HepG2 (cell line): Measurements from ENCODE around the gene EXOSC6. TPM values are rescaled to one million over a fixed set of nuclear protein-coding genes. Genes with fewer than 3 reads are reported as not detected.

Experiments
- ARNT ChIP-seq: fragments of 450-650 bp; IDR thresholded peaks from 2 replicates; pipeline ENCODE4 v1.6.1; 2017
- GPN1 ChIP-seq: sonication (generic); formaldehyde crosslinking; IDR thresholded peaks from 2 replicates; pipeline ENCODE4 v1.5.1; 2020; ENCODE audit warnings: missing genetic modification reagents, borderline replicate concordance
- HCFC1 ChIP-seq: fragments of 150-350 bp; IDR thresholded peaks from 2 replicates; pipeline ENCODE4 v1.6.1; 2014; ENCODE audit warnings: low read depth, low read length
- HNF1A ChIP-seq, 2 experiments: sonication (generic) in 1 of 2; formaldehyde crosslinking in 1 of 2; IDR thresholded peaks; 2 replicates each; pipeline versions ENCODE4 v1.4.0 to v1.6.1; 2016 to 2020; ENCODE audit warnings: borderline replicate concordance in 1 of 2, low read depth in 1 of 2, mild to moderate bottlenecking in 1 of 2, missing genetic modification reagents in 1 of 2
- HNRNPL ChIP-seq: fragments of 200-400 bp; formaldehyde crosslinking; IDR thresholded peaks from 2 replicates; pipeline ENCODE4 v1.6.1; 2017; ENCODE audit warnings: mild to moderate bottlenecking, low read depth, low read length
- HOXA3 ChIP-seq: sonication (generic); formaldehyde crosslinking; IDR thresholded peaks from 2 replicates; pipeline ENCODE4 v1.5.0; 2020; ENCODE audit warnings: missing genetic modification reagents
- POLR2AphosphoS5 ChIP-seq: IDR thresholded peaks from 2 replicates; pipeline ENCODE4 v1.6.1; 2012; ENCODE audit warnings: low read depth, low read length
- SKI ChIP-seq: fragments of 450-650 bp; IDR thresholded peaks from one replicate; pipeline ENCODE4 v1.6.1; 2018; ENCODE audit warnings: mild to moderate bottlenecking; ENCODE audit not compliant: partially characterized antibody
- SRF ChIP-seq: IDR thresholded peaks from 2 replicates; pipeline ENCODE4 v1.6.1; 2011; ENCODE audit warnings: mild to moderate bottlenecking, low read depth, low read length, moderate library complexity
- TOPORS ChIP-seq: sonication (generic); formaldehyde crosslinking; IDR thresholded peaks from 2 replicates; pipeline ENCODE4 v1.8.0; 2023; ENCODE audit warnings: mild to moderate bottlenecking, missing genetic modification reagents
- ZFP91 ChIP-seq: sonication (generic); formaldehyde crosslinking; IDR thresholded peaks from 2 replicates; pipeline ENCODE4 v1.9.0; 2022; ENCODE audit warnings: missing genetic modification reagents, mild to moderate bottlenecking, borderline replicate concordance
- ZMYM2 ChIP-seq: sonication (generic); formaldehyde crosslinking; IDR thresholded peaks from 2 replicates; pipeline ENCODE4 v1.8.0; 2022; ENCODE audit warnings: mild to moderate bottlenecking, missing genetic modification reagents
- ZNF101 ChIP-seq: sonication (generic); formaldehyde crosslinking; IDR thresholded peaks from 2 replicates; pipeline ENCODE4 v1.4.0; 2020; ENCODE audit warnings: mild to moderate bottlenecking, low read depth, missing genetic modification reagents, borderline replicate concordance
- ZNF225 ChIP-seq: sonication (generic); formaldehyde crosslinking; IDR thresholded peaks from 2 replicates; pipeline ENCODE4 v1.4.0; 2020; ENCODE audit warnings: mild to moderate bottlenecking, missing genetic modification reagents
- ZNF713 ChIP-seq: sonication (generic); formaldehyde crosslinking; IDR thresholded peaks from 2 replicates; pipeline ENCODE4 v1.4.0; 2020; ENCODE audit warnings: mild to moderate bottlenecking, missing genetic modification reagents
- ZNF878 ChIP-seq: sonication (generic); formaldehyde crosslinking; IDR thresholded peaks from 2 replicates; pipeline ENCODE4 v1.8.1; 2023; ENCODE audit warnings: mild to moderate bottlenecking, missing genetic modification reagents, moderate library complexity
- polyA plus RNA-seq, 8 experiments: library from polyadenylated mRNA; depleted of rRNA in 3 of 8; stranded (reverse) in 7 of 8; unstranded in 1 of 8; fragments of >200 nt; fragmentation: Illumina TruSeq in 4 of 8; extraction: Trizol in 4 of 8; gene quantifications; 2 replicates each; pipeline versions ENCODE4 v1.2.1 to v1.2.3, GENCODE V29; 2011 to 2016; ENCODE audit warnings: low read depth in 4 of 8, missing spikeins in 1 of 8, mixed read lengths in 1 of 8; ENCODE audit not compliant: insufficient read depth in 1 of 8
- total RNA-seq, 5 experiments: library from RNA; depleted of rRNA; stranded (reverse); fragments of >200 nt; fragmentation: Illumina TruSeq; extraction: Trizol; gene quantifications; 2 replicates each; pipeline ENCODE4 v1.2.3, GENCODE V29; 2016; ENCODE audit warnings: low read depth in 1 of 5

The EXOSC6 gene
- total and polyA plus RNA-seq, 2 of the 13 experiments (the other 11 are each of a cell fraction or from before 2014, with no cell fraction given) = 13.1 to 39.9 TPM

GRCh38 chr16:70250748-70251628 lies 752 bp downstream of the EXOSC6 start (continued):
- no peak for TF ChIP-seq HNF1A (IDR thresholded peaks at IDR 0.05; ENCODE audit: low read depth)
- TF ChIP-seq HNF1A (CRISPR knock-in tag; IDR thresholded peaks at IDR 0.05; ENCODE audit: borderline replicate concordance) = peak; percentile 57; the same call in 1 of the 2 replicates
- no peak for TF ChIP-seq SRF
- no peak for TF ChIP-seq GPN1
- TF ChIP-seq HNRNPL = 0 out of 2 replicates have a peak, but pooled peaks have one; percentile 25
- TF ChIP-seq HCFC1 = no peak
- TF ChIP-seq ZNF713 (CRISPR knock-in tag) = 0 out of 2 replicates have a peak, but pooled peaks have one; percentile 80
- 0 out of 2 replicates have a peak, but pooled peaks have one; percentile 57 for TF ChIP-seq ZNF225 (CRISPR knock-in tag)
- peak; percentile 30 for TF ChIP-seq SKI
- TF ChIP-seq TOPORS = peak; percentile 10; the same call in 1 of the 2 replicates
- TF ChIP-seq ZFP91 (CRISPR knock-in tag) = peak; percentile 45
- TF ChIP-seq ZNF878 (CRISPR knock-in tag) = no peak
- TF ChIP-seq HOXA3 (CRISPR knock-in tag) = peak; percentile 55
- no peak; the same call in 1 of the 2 replicates for TF ChIP-seq POLR2AphosphoS5
- no peak; the same call in 1 of the 2 replicates for TF ChIP-seq ZNF101 (CRISPR knock-in tag)
- no peak for TF ChIP-seq ZMYM2 (CRISPR knock-in tag)
- TF ChIP-seq ARNT = no peak
